GM23248 (cell line): ENCODE measurements around the gene UBAC1. TPM values are rescaled to one million over a fixed set of nuclear protein-coding genes. Genes with fewer than 3 reads are reported as not detected.

Experiments
- DNase-seq: peaks from one replicate; pipeline ENCODE4 v3.0.0-alpha.2; 2015
- H2AFZ ChIP-seq: fragments of 200-600 bp; sonication (generic); 2 replicates; pipeline ENCODE4 v1.6.1; 2016; ENCODE audit warnings: antibody characterized with exemption
- H3F3A ChIP-seq: fragments of 200-600 bp; sonication (generic); 2 replicates; pipeline ENCODE4 v1.6.1; 2016; ENCODE audit warnings: mild to moderate bottlenecking, antibody characterized with exemption, mixed run types; ENCODE audit not compliant: insufficient read depth
- H3K27ac ChIP-seq: fragments of 200-600 bp; sonication (generic); 2 replicates; pipeline ENCODE4 v1.5.1; 2016; ENCODE audit warnings: mild to moderate bottlenecking
- H3K27me3 ChIP-seq: fragments of 200-600 bp; sonication (generic); replicated peaks from 2 replicates; pipeline ENCODE4 v1.6.1; 2016; ENCODE audit warnings: mild to moderate bottlenecking; ENCODE audit not compliant: insufficient read depth
- H3K36me3 ChIP-seq: fragments of 200-600 bp; sonication (generic); 2 replicates; pipeline ENCODE4 v1.6.1; 2016; ENCODE audit warnings: low read depth, mild to moderate bottlenecking
- H3K4me1 ChIP-seq: fragments of 200-600 bp; sonication (generic); 2 replicates; pipeline ENCODE4 v1.6.1; 2016; ENCODE audit warnings: mild to moderate bottlenecking; ENCODE audit not compliant: insufficient read depth
- H3K4me2 ChIP-seq: fragments of 200-600 bp; sonication (generic); one replicate; pipeline ENCODE4 v1.6.1; 2016; ENCODE audit warnings: mild to moderate bottlenecking; ENCODE audit not compliant: unreplicated experiment
- H3K4me3 ChIP-seq: fragments of 200-600 bp; sonication (generic); 2 replicates; pipeline ENCODE4 v1.5.1; 2016; ENCODE audit warnings: mild to moderate bottlenecking
- H3K79me2 ChIP-seq: fragments of 200-600 bp; sonication (generic); 2 replicates; pipeline ENCODE4 v1.6.1; 2016; ENCODE audit warnings: mild to moderate bottlenecking; ENCODE audit not compliant: insufficient read depth
- H3K9ac ChIP-seq: fragments of 200-600 bp; sonication (generic); 2 replicates; pipeline ENCODE4 v1.6.1; 2016; ENCODE audit warnings: mild to moderate bottlenecking
- H3K9me2 ChIP-seq: fragments of 200-600 bp; sonication (generic); 2 replicates; pipeline ENCODE4 v1.6.1; 2016; ENCODE audit warnings: mixed run types, mild to moderate bottlenecking, moderate library complexity; ENCODE audit not compliant: insufficient read depth
- H3K9me3 ChIP-seq: fragments of 200-600 bp; sonication (generic); one replicate; pipeline ENCODE4 v1.6.1; 2017; ENCODE audit warnings: low read depth
- H4K20me1 ChIP-seq: fragments of 200-600 bp; sonication (generic); 2 replicates; pipeline ENCODE4 v1.6.0; 2016; ENCODE audit not compliant: insufficient read depth
- EZH2 ChIP-seq: fragments of 200-600 bp; sonication (generic); IDR thresholded peaks from 2 replicates; pipeline ENCODE4 v1.6.1; 2018; ENCODE audit warnings: antibody characterized with exemption, mild to moderate bottlenecking; ENCODE audit not compliant: insufficient read depth, poor library complexity, severe bottlenecking
- EZH2phosphoT487 ChIP-seq: fragments of 200-600 bp; sonication (generic); IDR thresholded peaks from 2 replicates; pipeline ENCODE4 v1.6.1; 2018; ENCODE audit warnings: antibody characterized with exemption, moderate library complexity, mild to moderate bottlenecking, low read depth; ENCODE audit not compliant: insufficient read depth
- WGBS, 2 experiments: methylation state at CpG; one replicate each; pipeline ENCODE4 v1.1.6; 2015 to 2017; ENCODE audit warnings: low lambda C conversion rate in 2 of 2, low coverage in 1 of 2; ENCODE audit errors: missing lambda C conversion rate in 2 of 2; 5-methylcytosine and 5-hydroxymethylcytosine counted together
- in situ Hi-C: fragments of 300-500 bp; cut with MboI; formaldehyde crosslinking; loops from 2 replicates; pipeline ENCODE4 v1.15.0; 2020
- polyA plus RNA-seq: library from polyadenylated mRNA; unstranded; fragments of >200 nt; fragmentation: Nextera tagmentation; extraction: Ambion mirVana; gene quantifications from 2 replicates; pipeline ENCODE4 v1.2.1, GENCODE V29; 2016
- total RNA-seq: library from RNA; depleted of rRNA; stranded (reverse); fragments of >200 nt; shearing (Covaris generic); gene quantifications from 2 replicates; pipeline ENCODE4 v1.2.3, GENCODE V29; 2014

Gene UBAC1
- total and polyA plus RNA-seq, 2 experiments from 2014 or later = 29.4 to 45.9 TPM

- H3K27ac ChIP-seq = no peak overlapping the region
- H3F3A ChIP-seq = peaks cover 15% of the 10 kb centered on the region
- peaks cover 27% of the 10 kb centered on the region for H3K4me1 ChIP-seq
- H3K4me2 ChIP-seq = peak overlapping the region; percentile 72
- TF ChIP-seq EZH2phosphoT487 = no peak
- no peak for TF ChIP-seq EZH2
- peaks cover 9% of the 10 kb centered on the region for H3K36me3 ChIP-seq
- peaks cover 6% of the 10 kb centered on the region; the same call in 1 of the 2 replicates for H4K20me1 ChIP-seq
- peak; percentile 35 for DNase-seq
- no peak overlapping the region for H2AFZ ChIP-seq
- no peaks in the 10 kb centered on the region for H3K9me2 ChIP-seq
- in situ Hi-C loops = no loop called here
- H3K9me3 ChIP-seq = no peaks in the 10 kb centered on the region
- H3K27me3 ChIP-seq = no peaks in the 10 kb centered on the region
- H3K9ac ChIP-seq = no peak overlapping the region
- peaks cover 65% of the 10 kb centered on the region for H3K79me2 ChIP-seq
- peak overlapping the region; percentile 75 for H3K4me3 ChIP-seq
- 89 to 92% methylated on average over 12 of the region's 12 CpGs for WGBS, 2 experiments
Observed at GRCh38 chr9:135908754-135909204, 52.4 kb downstream of the UBAC1 start.

- Histone ChIP-seq H4K20me1 (peaks cover 11% of the 10 kb centered on the region; the same call in 1 of the 2 replicates), H3K9me2 (no peaks in the 10 kb centered on the region), H3K4me3 (peak overlapping the region; percentile 75), H3K79me2 (peaks cover 71% of the 10 kb centered on the region), H3K27me3 (no peaks in the 10 kb centered on the region), H2AFZ (peak overlapping the region; percentile 77), H3K9me3 (no peaks in the 10 kb centered on the region), H3K4me2 (peak overlapping the region; percentile 72), H3K4me1 (peaks cover 27% of the 10 kb centered on the region), H3K36me3 (peaks cover 7% of the 10 kb centered on the region), H3F3A (peaks cover 15% of the 10 kb centered on the region), H3K27ac (no peak overlapping the region), H3K9ac (peak overlapping the region; percentile 65)
- 18% methylated on average over 37 to 41 of the region's 42 CpGs for WGBS, 2 experiments
- in situ Hi-C loops = no loop called here
- DNase-seq = peak; percentile 34
- no peak for TF ChIP-seq EZH2phosphoT487
- TF ChIP-seq EZH2 = no peak
Observed at GRCh38 chr9:135908093-135908753, 53.0 kb downstream of the UBAC1 start.

DNA sequence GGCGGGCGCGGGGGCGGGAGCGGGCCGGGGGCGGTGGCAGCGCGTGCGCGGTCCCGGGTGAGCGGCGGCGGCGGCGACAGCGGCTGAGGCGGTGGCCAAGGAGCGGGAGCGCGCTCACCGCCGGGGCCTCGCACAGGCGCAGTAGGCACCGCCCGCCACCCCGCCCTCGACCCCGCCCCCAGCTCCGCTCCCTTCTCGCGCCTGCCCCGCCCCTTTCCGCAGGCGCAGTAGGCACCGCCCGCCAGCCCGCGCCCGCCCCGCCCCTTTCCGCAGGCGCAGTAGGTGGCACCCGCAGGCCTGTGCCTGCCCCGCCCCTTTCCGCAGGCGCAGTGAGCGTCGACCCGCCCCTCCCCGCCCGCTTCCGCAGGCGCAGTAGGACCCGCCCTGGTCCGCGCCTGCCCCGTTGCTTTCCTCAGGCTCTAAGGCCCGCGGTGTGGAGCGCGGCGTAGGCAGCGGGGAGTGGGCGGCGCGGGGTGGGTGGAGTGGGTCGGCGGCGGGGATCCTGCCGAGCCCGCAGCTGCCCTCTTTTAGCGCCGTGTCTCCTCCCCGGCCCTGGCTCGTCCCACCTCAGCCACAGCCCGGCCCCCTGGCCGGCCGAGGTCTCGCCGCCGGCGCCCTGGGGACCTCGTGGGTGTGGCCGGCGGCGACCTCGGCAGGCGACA is 53.6 kb downstream of the UBAC1 start, which contains the start of gene CAMSAP1:
TSS of gene CAMSAP1 (minus strand) at position 116 of the 662 bp plus-strand sequence. CDS start 387 bp downstream, outside the sequence.
- Histone ChIP-seq H3K27me3 (no peaks in the 10 kb centered on the region), H4K20me1 (peaks cover 11% of the 10 kb centered on the region; the same call in 1 of the 2 replicates), H3F3A (peaks cover 15% of the 10 kb centered on the region), H3K4me3 (peak within 1 kb of the TSS; percentile 75), H3K4me2 (peak within 1 kb of the TSS; percentile 72), H3K36me3 (peaks cover 7% of the 10 kb centered on the region), H3K9me2 (no peaks in the 10 kb centered on the region), H2AFZ (peak within 1 kb of the TSS; percentile 77), H3K27ac (peak within 1 kb of the TSS; percentile 15), H3K4me1 (peaks cover 27% of the 10 kb centered on the region), H3K9me3 (no peaks in the 10 kb centered on the region), H3K9ac (peak within 1 kb of the TSS; percentile 65), H3K79me2 (peaks cover 77% of the 10 kb centered on the region)
- WGBS, 2 experiments = 1 to 4% methylated on average over 5 to 66 of the region's 91 CpGs
- TF ChIP-seq EZH2 = no peak
- peak; percentile 96 for DNase-seq
- in situ Hi-C loops = no loop called here

- DNase-seq = peak; percentile 67
Observed at GRCh38 chr9:135907006-135907430, 54.2 kb downstream of the UBAC1 start.

More at GRCh38 chr9:135907006-135907430, 54.2 kb downstream of the UBAC1 start:
- in situ Hi-C loops = no loop called here
- Histone ChIP-seq H3K4me3 (peak overlapping the region; percentile 75), H3K9me3 (no peaks in the 10 kb centered on the region), H3K9ac (no peak overlapping the region), H3K36me3 (peaks cover 7% of the 10 kb centered on the region; the same call in 1 of the 2 replicates), H4K20me1 (peaks cover 11% of the 10 kb centered on the region; the same call in 1 of the 2 replicates), H2AFZ (no peak overlapping the region), H3K27me3 (no peaks in the 10 kb centered on the region), H3K4me1 (peaks cover 27% of the 10 kb centered on the region), H3K27ac (no peak overlapping the region), H3K4me2 (peak overlapping the region; percentile 72), H3K79me2 (peaks cover 77% of the 10 kb centered on the region), H3F3A (peaks cover 15% of the 10 kb centered on the region), H3K9me2 (no peaks in the 10 kb centered on the region)
- no peak for TF ChIP-seq EZH2phosphoT487
- no peak for TF ChIP-seq EZH2
- 1% methylated on average over 24 to 58 of the region's 69 CpGs for WGBS, 2 experiments
